Liver (tissue), 9 donors: ENCODE results near the gene TBX1. TPM values are rescaled to one million over a fixed set of nuclear protein-coding genes. Genes with fewer than 3 reads are reported as not detected.

Experiments
- DNase-seq: peaks from one replicate; pipeline ENCODE4 v3.0.0-alpha.2; 2017; ENCODE audit warnings: low spot score
- H3K27ac ChIP-seq, 2 donors: one replicate each; pipeline ENCODE4 v1.7.0; 2013; ENCODE audit warnings: inconsistent platforms in 2 of 2, low read length in 2 of 2, control low read depth in 1 of 2, low read depth in 1 of 2, mild to moderate bottlenecking in 1 of 2
- H3K27me3 ChIP-seq, 4 donors: one replicate each; pipeline versions ENCODE4 v1.6.1 to v1.7.0; 2013; ENCODE audit warnings: low read length in 3 of 4, inconsistent platforms in 1 of 4, mild to moderate bottlenecking in 1 of 4, moderate library complexity in 1 of 4; ENCODE audit not compliant: control insufficient read depth in 4 of 4, insufficient read depth in 4 of 4
- H3K36me3 ChIP-seq, 4 donors: one replicate each; pipeline versions ENCODE4 v1.6.1 to v1.7.0; 2013; ENCODE audit warnings: low read length in 3 of 4, mild to moderate bottlenecking in 3 of 4, low read depth in 1 of 4, moderate library complexity in 1 of 4; ENCODE audit not compliant: control insufficient read depth in 4 of 4, insufficient read depth in 3 of 4
- H3K4me1 ChIP-seq, 4 donors: one replicate each; pipeline versions ENCODE4 v1.6.1 to v1.7.0; 2013; ENCODE audit warnings: low read length in 3 of 4, mild to moderate bottlenecking in 3 of 4, moderate library complexity in 1 of 4; ENCODE audit not compliant: control insufficient read depth in 4 of 4, insufficient read depth in 4 of 4
- H3K4me3 ChIP-seq, 3 donors: one replicate each; pipeline versions ENCODE4 v1.6.1 to v1.7.0; 2013; ENCODE audit warnings: low read length in 3 of 3, control low read depth in 1 of 3, low read depth in 1 of 3, mild to moderate bottlenecking in 1 of 3
- H3K9ac ChIP-seq, 2 donors: one replicate each; pipeline ENCODE4 v1.7.0; 2013; ENCODE audit warnings: low read length in 2 of 2, mild to moderate bottlenecking in 2 of 2, moderate library complexity in 2 of 2, control low read depth in 1 of 2, low read depth in 1 of 2
- H3K9me3 ChIP-seq, 4 donors: one replicate each; pipeline versions ENCODE4 v1.6.1 to v1.7.0; 2013; ENCODE audit warnings: low read length in 3 of 4; ENCODE audit not compliant: control insufficient read depth in 4 of 4
- ATF3 ChIP-seq: IDR thresholded peaks from 2 replicates; pipeline ENCODE4 v1.6.1; 2016; ENCODE audit warnings: antibody characterized with exemption
- CTCF ChIP-seq: fragments of 150-350 bp; IDR thresholded peaks from 2 replicates; pipeline ENCODE4 v1.5.1; 2017; ENCODE audit warnings: improper control_type of control experiment, low read depth, low read length; ENCODE audit not compliant: missing input control
- EGR1 ChIP-seq, 2 donors: IDR thresholded peaks; 2 replicates each; pipeline ENCODE4 v1.6.1; 2016 to 2018; ENCODE audit warnings: antibody characterized with exemption in 2 of 2, low read depth in 2 of 2
- FOXA1 ChIP-seq: IDR thresholded peaks from 2 replicates; pipeline ENCODE4 v1.6.1; 2016; ENCODE audit warnings: antibody characterized with exemption
- FOXA2 ChIP-seq: IDR thresholded peaks from 2 replicates; pipeline ENCODE4 v1.6.1; 2016; ENCODE audit warnings: antibody characterized with exemption
- GABPA ChIP-seq, 2 donors: IDR thresholded peaks in 1 of 2; conservative IDR thresholded peaks in 1 of 2; 2 replicates each; pipeline ENCODE4 v1.6.1; 2016; ENCODE audit warnings: antibody characterized with exemption in 2 of 2, mild to moderate bottlenecking in 1 of 2, moderate library complexity in 1 of 2
- HNF4A ChIP-seq, 2 donors: conservative IDR thresholded peaks; 2 replicates each; pipeline ENCODE4 v1.6.1; 2016; ENCODE audit warnings: antibody characterized with exemption in 2 of 2, mild to moderate bottlenecking in 2 of 2
- HNF4G ChIP-seq: IDR thresholded peaks from 2 replicates; pipeline ENCODE4 v1.6.1; 2016; ENCODE audit warnings: antibody characterized with exemption
- JUND ChIP-seq, 2 donors: IDR thresholded peaks; 2 replicates each; pipeline ENCODE4 v1.6.1; 2016; ENCODE audit warnings: antibody characterized with exemption in 2 of 2
- MAX ChIP-seq: IDR thresholded peaks from 2 replicates; pipeline ENCODE4 v1.6.1; 2016; ENCODE audit warnings: antibody characterized with exemption
- NR2F2 ChIP-seq: IDR thresholded peaks from 2 replicates; pipeline ENCODE4 v1.6.1; 2016; ENCODE audit warnings: antibody characterized with exemption
- RAD21 ChIP-seq, 2 donors: IDR thresholded peaks; 2 replicates each; pipeline ENCODE4 v1.6.1; 2016; ENCODE audit warnings: antibody characterized with exemption in 2 of 2, mild to moderate bottlenecking in 2 of 2
- REST ChIP-seq: IDR thresholded peaks from 2 replicates; pipeline ENCODE4 v1.6.1; 2016; ENCODE audit warnings: antibody characterized with exemption, mild to moderate bottlenecking
- RXRA ChIP-seq, 2 donors: IDR thresholded peaks; 2 replicates each; pipeline ENCODE4 v1.6.1; 2017 to 2018; ENCODE audit warnings: antibody characterized with exemption in 2 of 2, mild to moderate bottlenecking in 1 of 2
- TAF1 ChIP-seq: conservative IDR thresholded peaks from 2 replicates; pipeline ENCODE4 v1.6.1; 2016; ENCODE audit warnings: antibody characterized with exemption, mild to moderate bottlenecking
- ZBTB33 ChIP-seq: IDR thresholded peaks from 2 replicates; pipeline ENCODE4 v1.6.1; 2016; ENCODE audit warnings: antibody characterized with exemption
- WGBS: extraction: QIAGEN DNeasy Blood & Tissue Kit; methylation state at CpG from one replicate; pipeline ENCODE4 v1.1.7; 2013; 5-methylcytosine and 5-hydroxymethylcytosine counted together
- polyA plus RNA-seq, 2 donors: library from polyadenylated mRNA; stranded (reverse) in 1 of 2; unstranded in 1 of 2; fragments of 200-250 nt in 1 of 2; fragments of >200 nt in 1 of 2; fragmentation: Nextera tagmentation in 1 of 2; extraction: Ambion mirVana in 1 of 2; gene quantifications; one replicate each; pipeline versions ENCODE4 v1.2.1 to v1.2.3, GENCODE V29; 2013 to 2015
- total RNA-seq, 2 donors: library from RNA; depleted of rRNA; stranded (reverse); fragments of >200 nt; gene quantifications; one replicate each; pipeline ENCODE4 v1.2.3, GENCODE V29; 2014
- donor health status: healthy.
- donor health status: healthy.
- donor health status: healthy.
- donor health status: healthy.
- donor health status: healthy.

TBX1 gene
- total and polyA plus RNA-seq, 4 donors, result 0.17 to 0.18 TPM; not detected in 2

GRCh38 chr22:19721330-19722177 is 39.0 kb upstream of the TBX1 start:
- DNase-seq, result no peak
- Histone ChIP-seq H3K9ac (no peak overlapping the region), H3K9me3 (no peaks in the 10 kb centered on the region), H3K4me3 (no peak overlapping the region), H3K36me3 (no peaks in the 10 kb centered on the region), H3K27ac (no peak overlapping the region), H3K27me3 (peaks cover 0 to 8% (median 5%) of the 10 kb centered on the region in 4 donors), H3K4me1 (peaks cover 19 to 37% (median 29%) of the 10 kb centered on the region in 4 donors)
- no peak for TF ChIP-seq NR2F2
- no peak for TF ChIP-seq ZBTB33
- TF ChIP-seq REST, result no peak
- no peak for TF ChIP-seq TAF1
- no peak for TF ChIP-seq MAX
- no peak for TF ChIP-seq ATF3
- TF ChIP-seq HNF4G, result no peak
- TF ChIP-seq GABPA (IDR thresholded peaks at IDR 0.05 in 1 of 2, conservative IDR thresholded peaks at IDR 0.05 in 1 of 2), result no peak
- no peak for TF ChIP-seq HNF4A (conservative IDR thresholded peaks at IDR 0.05)
- no peak for TF ChIP-seq RXRA (IDR thresholded peaks at IDR 0.05)
- TF ChIP-seq RAD21 (IDR thresholded peaks at IDR 0.05), result no peak
- no peak for TF ChIP-seq FOXA2
- TF ChIP-seq FOXA1, result no peak
- no peak for TF ChIP-seq EGR1 (IDR thresholded peaks at IDR 0.05; ENCODE audit: low read depth in 2 of 2)
- no peak for TF ChIP-seq JUND (IDR thresholded peaks at IDR 0.05)
- no peak for TF ChIP-seq CTCF
- 42% methylated on average over 44 of the region's 44 CpGs for WGBS
